SIG-M5 (cell line): ENCODE data around the gene SLC25A48.

Source experiments
- DNase-seq: peaks from one replicate; lab custom pipeline; 2025; lab: John Stamatoyannopoulos, UW

The SLC25A48 gene

GRCh38 chr5:135883441-135883840 is 49.0 kb downstream of the SLC25A48 start:
- DNase-seq, result no peak

- no peak for DNase-seq
These were observed 50.6 kb downstream of the SLC25A48 start for GRCh38 chr5:135885031-135885430.

GRCh38 chr5:135886136-135886535 is 51.7 kb downstream of the SLC25A48 start:
- no peak for DNase-seq

GRCh38 chr5:135887447-135887864 is 53.0 kb downstream of the SLC25A48 start:
- DNase-seq, result no peak

- no peak for DNase-seq
These were observed 53.6 kb downstream of the SLC25A48 start for GRCh38 chr5:135887881-135888614.

- DNase-seq, result no peak
These were observed 55.8 kb downstream of the SLC25A48 start for GRCh38 chr5:135890296-135890695.

- DNase-seq, result no peak
These were observed 56.4 kb downstream of the SLC25A48 start for GRCh38 chr5:135890867-135891266.

- DNase-seq, result no peak
These were observed 56.8 kb downstream of the SLC25A48 start for GRCh38 chr5:135891268-135891667.

- no peak for DNase-seq
These were observed 57.3 kb downstream of the SLC25A48 start for GRCh38 chr5:135891791-135892190.

GRCh38 chr5:135894276-135894675 is 59.8 kb downstream of the SLC25A48 start:
- no peak for DNase-seq

- DNase-seq, result no peak
These were observed 60.3 kb downstream of the SLC25A48 start for GRCh38 chr5:135894789-135895188.

GRCh38 chr5:135895474-135896006 is 61.1 kb downstream of the SLC25A48 start, which contains the start of gene IL9:
TSS of gene IL9 (minus strand) at chr5:135895841. CDS start at chr5:135895816, 25 bp downstream.
- DNase-seq, result no peak

- DNase-seq, result no peak
These were observed 64.2 kb downstream of the SLC25A48 start for GRCh38 chr5:135898651-135899050.

GRCh38 chr5:135900276-135900675 is 65.8 kb downstream of the SLC25A48 start:
- DNase-seq, result no peak

- DNase-seq, result no peak
These were observed 67.2 kb downstream of the SLC25A48 start for GRCh38 chr5:135901633-135902032.

GRCh38 chr5:135905144-135905543 is 70.7 kb downstream of the SLC25A48 start:
- DNase-seq, result no peak

- no peak for DNase-seq
These were observed 79.5 kb downstream of the SLC25A48 start for GRCh38 chr5:135913713-135914626.

- DNase-seq, result no peak
These were observed 81.1 kb downstream of the SLC25A48 start for GRCh38 chr5:135915466-135916001.

- DNase-seq, result no peak
These were observed 82.3 kb downstream of the SLC25A48 start for GRCh38 chr5:135916638-135917263.

GRCh38 chr5:135920199-135920598 is 85.7 kb downstream of the SLC25A48 start:
- DNase-seq, result no peak

- no peak for DNase-seq
These were observed 86.9 kb downstream of the SLC25A48 start for GRCh38 chr5:135921388-135921787.
